ENCODE data around the gene UBE3A. TPM values are rescaled to one million over a fixed set of nuclear protein-coding genes. Genes with fewer than 3 reads are reported as not detected.

UBE3A gene
- total RNA-seq, 1 experiment from 2014 or later: 104 TPM

- ATAC-seq: no peak
- BruUV-seq (replicated peaks): no TSS peak
- no peaks in the 10 kb centered on the region for H4K20me1 ChIP-seq (ENCODE audit: insufficient read depth)
- no peaks in the 10 kb centered on the region; a peak in 1 of 4 replicates for H3K4me1 ChIP-seq (ENCODE audit: control insufficient read depth in 1 of 2, insufficient read depth in 2 of 2, low read length in 2 of 2)
- no peak overlapping the region for H3K4me2 ChIP-seq (ENCODE audit: low read length)
- no peak overlapping the region for H2AFZ ChIP-seq (ENCODE audit: low read depth, low read length, poor library complexity, severe bottlenecking)
- no peak overlapping the region for H3K27ac ChIP-seq (ENCODE audit: low read depth, low read length)
- ChIA-PET RAD21 (ENCODE audit: low non-redundant PET in 1 of 2, low total read pairs in 2 of 2, uncharacterized antibody in 2 of 2, unreplicated experiment in 2 of 2) (no interaction called here), CTCF (no interaction called here), POLR2A (no interaction called here)
- no peaks in the 10 kb centered on the region for H3K27me3 ChIP-seq (ENCODE audit: insufficient read depth, low read length)
- no peaks in the 10 kb centered on the region for H3K9me3 ChIP-seq (ENCODE audit: control insufficient read depth in 1 of 2, insufficient read depth in 1 of 2, low read depth in 1 of 2, low read length in 2 of 2)
- intact Hi-C loops (cut with micrococcal nuclease): no loop called here
- no peak for TF ChIP-seq RAD21 (IDR thresholded peaks at IDR 0.05; ENCODE audit: low read depth)
- TF ChIP-seq EZH2 (IDR thresholded peaks at IDR 0.05): no peak
- TF ChIP-seq YY1 (IDR thresholded peaks at IDR 0.05; ENCODE audit: extremely low read depth, insufficient replicate concordance, low read depth, low read length): no peak
- TF ChIP-seq SP1 (IDR thresholded peaks at IDR 0.05; ENCODE audit: low read depth): no peak
- DNase-seq (ENCODE audit: low read depth, low spot score): no peak
- no peaks in the 10 kb centered on the region for H3K9me2 ChIP-seq (ENCODE audit: insufficient read depth)
- H3K79me2 ChIP-seq (ENCODE audit: insufficient read depth, low read length): no peaks in the 10 kb centered on the region
- no peak overlapping the region for H3K9ac ChIP-seq (ENCODE audit: low read length)
- H3K4me3 ChIP-seq (replicated peaks in 1 of 2; ENCODE audit: low read depth in 1 of 2, low read length in 2 of 2): no peak overlapping the region
- H3K36me3 ChIP-seq (ENCODE audit: control insufficient read depth in 1 of 2, insufficient read depth in 2 of 2, low read length in 2 of 2): no peaks in the 10 kb centered on the region
Measured at GRCh38 chr15:25445412-25445811, 6.6 kb upstream of the UBE3A start.

GRCh38 chr15:25441111-25441510, 2.3 kb upstream of the UBE3A start:
- ATAC-seq (no peak), DNase-seq (ENCODE audit: low read depth, low spot score) (no peak)
- no peaks in the 10 kb centered on the region for H3K9me3 ChIP-seq (ENCODE audit: control insufficient read depth in 1 of 2, insufficient read depth in 1 of 2, low read depth in 1 of 2, low read length in 2 of 2)
- intact Hi-C loops (cut with micrococcal nuclease): no loop called here
- H3K4me2 ChIP-seq (ENCODE audit: low read length): no peak overlapping the region
- no peaks in the 10 kb centered on the region for H3K36me3 ChIP-seq (ENCODE audit: control insufficient read depth in 1 of 2, insufficient read depth in 2 of 2, low read length in 2 of 2)
- H3K79me2 ChIP-seq (ENCODE audit: insufficient read depth, low read length): peaks cover 27% of the 10 kb centered on the region
- no peak overlapping the region for H3K9ac ChIP-seq (ENCODE audit: low read length)
- BruUV-seq (replicated peaks): no TSS peak
- H3K4me3 ChIP-seq (replicated peaks in 1 of 2; ENCODE audit: low read depth in 1 of 2, low read length in 2 of 2): no peak overlapping the region
- H3K27me3 ChIP-seq (ENCODE audit: insufficient read depth, low read length): no peaks in the 10 kb centered on the region
- H2AFZ ChIP-seq (ENCODE audit: low read depth, low read length, poor library complexity, severe bottlenecking): no peak overlapping the region
- TF ChIP-seq RAD21 (IDR thresholded peaks at IDR 0.05; ENCODE audit: low read depth) (no peak), SIN3A (IDR thresholded peaks at IDR 0.05; ENCODE audit: low read depth) (no peak), ELF1 (IDR thresholded peaks at IDR 0.05; ENCODE audit: borderline replicate concordance, low read depth) (no peak), POLR2A (IDR thresholded peaks at IDR 0.05; ENCODE audit: borderline replicate concordance, extremely low read depth, insufficient read depth, insufficient read length) (no peak), EZH2phosphoT487 (IDR thresholded peaks at IDR 0.05; ENCODE audit: borderline replicate concordance) (no peak), CEBPB (IDR thresholded peaks at IDR 0.05; ENCODE audit: low read depth) (no peak), ZFX (IDR thresholded peaks at IDR 0.05) (no peak), JUND (IDR thresholded peaks at IDR 0.05) (no peak), YY1 (IDR thresholded peaks at IDR 0.05; ENCODE audit: extremely low read depth, insufficient replicate concordance, low read depth, low read length) (no peak), REST (IDR thresholded peaks at IDR 0.05; ENCODE audit: low read depth) (no peak)
- H4K20me1 ChIP-seq (ENCODE audit: insufficient read depth): peaks cover 13% of the 10 kb centered on the region
- peaks cover 9 to 19% of the 10 kb centered on the region in 2 experiments for H3K4me1 ChIP-seq (ENCODE audit: control insufficient read depth in 1 of 2, insufficient read depth in 2 of 2, low read length in 2 of 2)
- no peaks in the 10 kb centered on the region for H3K9me2 ChIP-seq (ENCODE audit: insufficient read depth)
- ChIA-PET POLR2A (no interaction called here), CTCF (interaction anchor here (1.8 kb wide), 1 partner anchor 67 kb away, joined by 3 read pairs; no protein-coding TSS in a partner anchor), RAD21 (ENCODE audit: low non-redundant PET in 1 of 2, low total read pairs in 2 of 2, uncharacterized antibody in 2 of 2, unreplicated experiment in 2 of 2) (no interaction called here)
- no peak overlapping the region for H3K27ac ChIP-seq (ENCODE audit: low read depth, low read length)
